Left cardiac atrium (tissue), 4 donors: ENCODE results near the gene NLRP9. TPM values are rescaled to one million over a fixed set of nuclear protein-coding genes. Genes with fewer than 3 reads are reported as not detected.

Source experiments
- ATAC-seq, 2 donors: fragments of 200-7000 bp; cut with Tn5 transposase; one replicate each; pipeline ENCODE4 v1.9.1; 2020; ENCODE audit warnings: mild to moderate bottlenecking in 2 of 2, moderate library complexity in 2 of 2
- DNase-seq: peaks from one replicate; pipeline ENCODE4 v3.0.0-alpha.2; 2020
- intact Hi-C, 2 donors: fragments of 100-400 bp; cut with DNase I; formaldehyde crosslinking; loops; one replicate each; pipeline versions ENCODE4 v1.14.1 to v1.15.1; 2022 to 2023
- total RNA-seq, 2 donors: library from RNA; stranded (reverse); fragmentation: NEBNext Ultra II Directional; extraction: Animal tissue kit (Norgen Biotek cat#: 25700); gene quantifications; one replicate each; pipeline ENCODE4 v1.2.1, GENCODE V29; 2021
- donor health status: DM: no; HTN: yes; CAD: no.
- donor health status: DM: no; HTN: yes; CAD: no; lungs with severe emphysema.
- donor health status: DM: yes; HTN: yes; CAD: no.
- donor health status: Dilated cardiomyopathy.

Gene NLRP9
- total RNA-seq, 2 donors from 2014 or later = not detected

DNA sequence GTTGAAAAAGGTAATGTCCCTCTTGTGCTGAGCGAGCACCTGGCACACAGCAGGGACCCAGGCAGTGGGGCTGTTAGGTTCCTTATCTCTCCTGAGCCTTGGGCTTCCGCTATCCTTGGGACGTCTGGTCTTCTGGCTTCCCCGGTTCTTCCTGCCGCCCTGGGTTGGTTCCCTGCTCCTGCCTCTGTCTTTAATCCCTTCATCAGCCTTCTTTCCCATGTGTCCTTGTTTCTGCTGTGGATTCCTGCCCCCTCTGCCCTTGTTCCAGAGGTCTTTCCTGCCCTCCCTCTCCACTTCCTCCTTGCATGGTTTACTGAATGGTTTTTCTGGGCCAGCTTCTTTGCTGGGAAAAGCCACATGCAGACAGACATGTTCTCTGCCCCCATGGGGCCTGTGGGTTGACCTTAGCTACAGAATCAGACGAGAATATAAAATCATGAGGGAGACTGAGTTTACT, 60.6 kb downstream of the NLRP9 start:
- DNase-seq (no peak), ATAC-seq (no peak)
- intact Hi-C loops = no loop called here

GRCh38 chr19:55676889-55677505, 61.2 kb downstream of the NLRP9 start:
- intact Hi-C loops = no loop called here
- DNase-seq = no peak
- ATAC-seq = no peak

- ATAC-seq (no peak), DNase-seq (peak; percentile 61)
- intact Hi-C loops = no loop called here
Observed at GRCh38 chr19:55676383-55676782, 61.8 kb downstream of the NLRP9 start.

DNA sequence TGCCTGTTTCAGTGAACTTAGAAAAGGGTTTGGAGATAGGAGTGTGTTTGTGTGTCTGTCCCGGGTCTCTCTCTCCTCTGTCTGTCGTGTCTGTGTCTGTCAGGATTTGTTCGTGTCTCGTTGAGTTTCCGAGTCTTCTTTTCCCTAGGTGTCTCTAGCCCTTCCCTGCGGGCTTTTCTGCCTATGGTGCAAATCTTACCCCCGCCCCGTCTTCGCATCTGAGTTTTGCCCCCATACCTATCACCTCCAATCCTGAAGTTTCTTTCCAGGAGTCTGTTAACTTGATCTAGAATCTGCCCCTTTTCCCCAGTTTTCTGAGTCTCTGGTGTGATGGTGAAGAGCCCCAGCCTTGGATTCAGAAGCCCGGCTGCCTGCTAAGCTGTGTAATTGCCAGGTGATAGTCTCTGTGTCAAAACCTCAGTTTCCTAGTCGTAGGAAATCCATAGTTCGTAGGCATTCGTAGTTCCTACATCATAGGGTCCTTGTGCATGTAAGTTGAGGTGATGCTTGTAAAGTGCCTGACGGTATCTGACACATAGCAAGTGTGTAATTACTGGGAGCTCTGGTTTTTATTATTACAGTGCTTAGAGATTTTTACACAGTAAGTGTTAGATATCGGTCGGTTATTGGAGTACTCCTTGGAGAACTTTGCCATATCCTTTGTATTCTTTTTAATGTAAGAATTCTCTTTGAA, 62.4 kb downstream of the NLRP9 start:
- DNase-seq (no peak), ATAC-seq (no peak)
- intact Hi-C loops = no loop called here

DNA sequence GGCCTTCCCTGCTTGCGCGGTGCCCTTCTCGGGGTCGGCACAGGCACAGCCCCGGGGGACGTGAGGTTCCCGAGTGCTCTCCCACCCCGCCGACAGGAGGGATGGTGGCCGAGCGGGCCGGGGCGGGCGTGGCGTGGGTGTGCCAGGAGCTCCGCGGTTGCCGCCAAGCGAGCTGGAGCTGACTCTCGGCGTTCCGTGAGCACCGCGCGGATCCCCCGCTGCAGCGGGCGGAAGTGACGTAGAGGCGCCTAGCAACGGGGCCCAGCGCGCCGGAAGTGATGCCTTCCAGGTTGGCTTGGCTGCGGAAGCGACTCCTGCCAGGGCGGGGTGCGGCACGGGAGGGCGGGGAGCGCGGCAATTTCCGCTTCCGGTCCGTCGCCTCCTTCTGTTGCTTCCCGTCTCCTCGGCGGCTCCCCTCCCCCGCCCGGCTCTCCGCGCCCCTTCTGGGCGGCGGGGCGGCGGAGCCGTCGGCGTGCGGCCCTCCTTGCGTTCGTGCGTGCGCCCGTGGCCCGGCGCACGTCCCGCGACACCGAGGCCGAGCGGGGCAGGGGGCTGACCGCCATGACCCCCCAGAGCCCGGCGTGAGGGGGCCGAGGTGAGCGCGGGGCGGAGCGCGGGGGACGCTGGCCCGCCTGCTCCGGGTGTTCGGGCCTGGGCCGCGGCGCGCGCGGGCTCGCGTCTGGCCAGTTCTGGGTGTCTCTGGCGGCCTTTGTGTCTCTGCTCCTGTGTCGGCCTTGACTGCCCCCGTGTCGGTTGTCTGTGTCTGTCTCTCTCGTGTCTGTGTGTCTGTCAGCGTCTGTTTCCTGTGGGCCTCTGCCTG, 63.2 kb downstream of the NLRP9 start, which contains the start of gene EPN1:
Gene EPN1, plus strand, starts transcription at position 386 of the 820 bp plus-strand sequence. CDS start 3,402 bp downstream, outside the sequence.
- peak; percentile 92 to 96 for ATAC-seq
- DNase-seq = peak; percentile 97
- intact Hi-C loops = no loop called here

- DNase-seq (no peak), ATAC-seq (peak in 1 of 2 donors; percentile 1)
- intact Hi-C loops = no loop called here
Observed at GRCh38 chr19:55674459-55674840, 63.8 kb downstream of the NLRP9 start.

DNA sequence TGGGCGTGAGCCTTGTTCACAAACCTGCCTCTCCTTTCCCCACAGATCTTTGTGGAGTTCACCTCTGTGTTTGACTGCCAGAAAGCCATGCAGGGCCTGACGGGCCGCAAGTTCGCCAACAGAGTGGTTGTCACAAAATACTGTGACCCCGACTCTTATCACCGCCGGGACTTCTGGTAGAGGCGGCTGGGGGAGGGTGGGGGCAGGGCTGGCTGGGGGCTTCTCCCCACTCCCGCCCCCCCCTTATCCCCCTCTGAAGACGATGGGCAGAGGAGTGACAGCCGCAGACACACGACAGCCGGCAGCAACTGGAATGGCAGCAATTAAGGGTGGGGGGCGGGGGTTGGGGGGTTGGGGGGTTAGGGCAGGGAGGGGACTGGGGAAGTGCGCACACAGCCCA, 64.3 kb downstream of the NLRP9 start:
- DNase-seq (no peak), ATAC-seq (no peak)
- intact Hi-C loops = no loop called here

DNA sequence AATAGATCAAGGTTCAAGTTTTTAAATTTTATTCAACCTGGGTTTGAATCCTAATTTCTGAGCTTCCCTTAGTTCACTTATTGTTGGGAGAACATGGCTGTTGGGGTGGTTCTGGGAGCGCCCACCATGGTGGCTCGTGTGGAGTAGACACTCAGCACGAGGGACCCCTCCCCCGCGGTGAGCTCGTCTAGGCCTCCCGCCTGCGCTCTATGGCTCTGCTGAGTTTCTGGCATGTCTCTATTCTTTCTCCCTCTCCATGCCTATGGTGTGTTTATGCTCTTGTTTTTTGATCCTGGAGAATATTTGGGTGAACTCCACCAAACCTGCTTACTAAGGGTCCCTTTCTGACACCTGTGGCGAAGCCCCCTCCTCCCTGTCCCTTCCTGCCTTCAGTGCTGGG, 64.7 kb downstream of the NLRP9 start:
- ATAC-seq = no peak
- intact Hi-C loops = no loop called here
- no peak for DNase-seq

DNA sequence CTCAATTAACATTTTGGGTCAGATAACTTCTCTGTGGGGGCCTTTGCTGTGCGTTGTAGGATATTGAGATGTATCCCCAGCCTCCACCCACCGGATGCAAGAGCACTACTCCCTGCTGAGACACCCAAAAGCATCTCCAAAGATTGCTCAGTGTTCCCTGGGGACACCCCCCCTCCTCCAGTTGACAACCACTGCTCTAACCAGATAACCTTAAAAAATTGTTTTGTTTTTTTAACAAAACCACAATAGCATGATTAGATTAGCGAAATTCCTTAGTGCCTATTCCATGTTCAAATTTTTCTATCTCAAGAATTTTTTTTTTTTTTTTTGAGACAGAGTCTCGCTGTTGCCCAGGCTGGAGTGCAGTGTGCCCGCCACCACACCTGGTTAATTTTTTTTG, 65.8 kb downstream of the NLRP9 start:
- intact Hi-C loops = no loop called here
- no peak for DNase-seq
- ATAC-seq = no peak

- intact Hi-C loops = no loop called here
- ATAC-seq (no peak), DNase-seq (no peak)
Observed at GRCh38 chr19:55671054-55671378, 67.2 kb downstream of the NLRP9 start.

DNA sequence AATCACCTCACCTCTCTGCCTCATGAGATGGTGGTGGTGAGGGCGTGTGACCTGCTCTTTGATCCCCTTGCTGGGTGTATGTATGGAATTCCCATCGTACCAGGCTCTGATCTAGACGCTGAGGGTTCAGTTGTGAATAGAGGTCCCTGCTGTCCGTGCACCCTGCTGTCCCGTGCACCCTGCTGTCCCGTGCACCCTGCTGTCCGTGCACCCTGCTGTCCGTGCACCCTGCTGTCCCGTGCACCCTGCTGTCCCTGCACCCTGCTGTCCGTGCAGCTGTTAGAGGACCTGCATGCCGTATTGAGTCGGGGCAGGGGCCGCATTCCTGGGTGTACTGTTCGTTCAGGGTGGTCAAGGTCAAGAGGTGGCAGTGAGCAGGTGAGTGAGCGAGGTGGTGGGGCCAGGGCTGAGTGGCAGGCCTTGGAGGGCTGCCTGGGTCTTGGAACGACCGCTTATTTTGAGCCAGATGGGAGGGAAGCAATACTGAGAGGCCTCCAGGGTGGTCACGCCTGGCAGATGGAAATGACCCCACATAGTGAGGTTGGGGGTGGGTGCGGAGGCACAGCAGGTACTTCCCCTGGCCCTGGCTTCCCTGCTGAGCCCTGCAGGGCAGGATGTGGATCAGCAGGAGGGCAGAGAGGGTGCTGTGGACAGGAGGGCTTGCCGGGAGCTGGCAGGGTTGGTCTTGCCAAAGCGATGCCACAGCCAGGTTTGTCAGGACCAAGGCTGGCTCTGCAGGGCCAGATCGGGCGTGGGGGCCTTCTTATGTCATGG, 67.7 kb downstream of the NLRP9 start:
- no peak for DNase-seq

GRCh38 chr19:55669418-55670279, 68.6 kb downstream of the NLRP9 start:
- DNase-seq (no peak), ATAC-seq (no peak)
- intact Hi-C loops = no loop called here

More for the DNA sequence above, 67.7 kb downstream of the NLRP9 start:
- no peak for ATAC-seq
- intact Hi-C loops = no loop called here

DNA sequence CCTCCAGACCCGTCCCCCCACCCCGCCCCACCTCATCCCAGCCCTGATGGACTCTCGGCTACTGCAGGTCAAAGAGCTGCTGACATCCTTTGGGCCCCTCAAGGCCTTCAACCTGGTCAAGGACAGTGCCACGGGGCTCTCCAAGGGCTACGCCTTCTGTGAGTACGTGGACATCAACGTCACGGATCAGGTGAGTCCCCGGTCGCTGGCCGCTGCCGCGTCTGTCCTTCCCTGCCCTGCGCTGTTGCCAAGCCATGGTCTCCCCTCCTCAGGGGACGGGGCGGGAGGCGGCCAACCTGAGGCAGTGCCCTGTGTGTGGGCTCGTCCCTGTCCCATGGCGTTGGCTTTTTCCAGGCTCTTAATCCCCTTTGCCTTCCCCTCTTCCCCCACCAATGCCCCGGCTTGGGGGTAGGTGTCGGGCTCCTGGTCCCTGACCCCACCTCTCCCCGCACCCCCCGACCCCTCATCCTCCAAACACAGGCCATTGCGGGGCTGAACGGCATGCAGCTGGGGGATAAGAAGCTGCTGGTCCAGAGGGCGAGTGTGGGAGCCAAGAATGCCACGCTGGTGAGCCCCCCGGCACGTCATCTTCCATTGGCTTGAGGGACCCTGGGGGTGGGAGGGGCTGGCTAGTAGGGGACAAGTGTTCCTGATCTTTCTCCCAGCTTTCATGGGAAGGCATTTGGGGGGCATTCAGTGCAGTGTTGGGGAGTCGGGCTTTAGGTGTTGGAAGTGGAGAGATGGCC, 69.4 kb downstream of the NLRP9 start:
- intact Hi-C loops = no loop called here
- no peak for DNase-seq
- no peak for ATAC-seq

- ATAC-seq (no peak), DNase-seq (no peak)
- intact Hi-C loops = no loop called here
Observed at GRCh38 chr19:55667958-55668357, 70.2 kb downstream of the NLRP9 start.

GRCh38 chr19:55667511-55667910, 70.7 kb downstream of the NLRP9 start:
- ATAC-seq (no peak), DNase-seq (no peak)
- intact Hi-C loops = no loop called here

DNA sequence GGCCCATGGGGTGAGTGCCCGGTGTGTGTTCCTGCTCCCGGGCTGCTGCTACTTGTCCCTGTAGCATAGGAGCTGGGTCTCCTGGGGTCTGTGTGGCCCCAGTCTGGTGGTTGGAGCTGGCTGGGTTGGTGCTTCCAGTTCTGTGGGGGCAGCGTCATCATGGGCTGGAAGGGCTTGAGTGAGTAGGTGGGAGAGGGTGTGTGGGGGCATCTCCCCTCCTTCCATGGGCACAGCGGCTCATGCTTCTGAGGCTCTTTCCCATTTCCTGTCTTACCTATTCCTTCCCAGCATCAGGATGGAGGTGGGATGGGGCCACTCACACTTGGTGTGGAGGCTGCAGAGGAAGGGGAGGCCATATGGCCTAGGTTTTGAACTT, 71.2 kb downstream of the NLRP9 start:
- ATAC-seq (no peak), DNase-seq (no peak)
- intact Hi-C loops = no loop called here

DNA sequence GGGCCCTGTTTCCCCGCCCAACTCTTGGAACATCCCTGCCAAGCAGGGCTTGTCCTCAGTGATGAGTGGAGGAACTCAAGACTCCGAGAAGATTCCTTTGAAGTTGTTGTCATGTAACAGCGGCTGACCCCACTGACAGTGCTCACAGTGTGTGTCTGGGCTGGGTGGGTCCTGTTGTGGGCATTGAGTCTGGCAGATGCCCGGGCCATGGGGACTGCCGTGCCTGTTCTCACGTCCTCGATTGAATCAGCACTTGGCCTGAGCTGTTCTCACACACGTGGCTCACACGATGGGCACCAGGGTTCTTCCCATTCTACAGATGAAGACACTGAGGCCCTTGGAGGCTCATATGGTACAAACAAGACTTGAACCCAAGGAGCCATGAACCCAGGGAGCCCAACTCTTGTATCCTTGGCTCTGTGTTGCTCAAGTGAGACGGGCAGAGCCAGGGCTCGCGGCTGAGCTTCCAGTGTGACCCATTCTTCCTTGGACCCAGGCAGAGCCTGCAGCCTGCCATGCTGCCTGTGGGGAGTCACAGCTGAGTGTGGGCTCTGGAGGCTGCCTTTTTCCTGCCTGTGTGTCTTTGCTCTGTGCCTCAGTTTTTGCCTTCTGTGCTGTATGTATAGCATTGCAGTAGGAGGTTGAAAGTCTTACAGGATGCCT, 71.7 kb downstream of the NLRP9 start:
- ATAC-seq (no peak), DNase-seq (no peak)
- intact Hi-C loops = no loop called here
